Nephron progenitor cell (in vitro differentiated cells): Measurements from ENCODE around the gene TTLL9.

ENCODE experiments used
- DNase-seq: peaks from one replicate; pipeline ENCODE4 v3.0.0; 2021
- H3K27ac Mint-ChIP-seq: 2 replicates; pipeline ENCODE4 v1.8.0; 2021; ENCODE audit warnings: mild to moderate bottlenecking, moderate library complexity, mixed read lengths
- H3K27me3 Mint-ChIP-seq: 2 replicates; pipeline ENCODE4 v1.8.0; 2021; ENCODE audit warnings: mild to moderate bottlenecking, low read depth, mixed read lengths; ENCODE audit not compliant: poor library complexity
- H3K36me3 Mint-ChIP-seq: 2 replicates; pipeline ENCODE4 v1.8.0; 2021; ENCODE audit warnings: low read depth, mixed read lengths
- H3K4me1 Mint-ChIP-seq: 2 replicates; pipeline ENCODE4 v1.8.0; 2021; ENCODE audit warnings: mixed read lengths
- H3K4me3 Mint-ChIP-seq: 2 replicates; pipeline ENCODE4 v1.8.0; 2021; ENCODE audit warnings: mild to moderate bottlenecking, moderate library complexity, mixed read lengths
- H3K9me3 Mint-ChIP-seq: 2 replicates; pipeline ENCODE4 v1.8.0; 2021; ENCODE audit warnings: mild to moderate bottlenecking, moderate library complexity, mixed read lengths
- CTCF ChIP-seq: fragments of 200-600 bp; sonication (generic); IDR thresholded peaks from 2 replicates; pipeline ENCODE4 v1.5.0; 2021; ENCODE audit warnings: antibody characterized with exemption

TTLL9 gene

GRCh38 chr20:31930779-31931178 lies 60.3 kb downstream of the TTLL9 start:
- peaks cover 26% of the 10 kb centered on the region for H3K4me1 Mint-ChIP-seq
- no peak for DNase-seq
- H3K27ac Mint-ChIP-seq: no peak overlapping the region
- no peak overlapping the region for H3K4me3 Mint-ChIP-seq
- H3K36me3 Mint-ChIP-seq: no peaks in the 10 kb centered on the region
- H3K27me3 Mint-ChIP-seq: peaks cover 6% of the 10 kb centered on the region
- H3K9me3 Mint-ChIP-seq: no peaks in the 10 kb centered on the region
- no peak for TF ChIP-seq CTCF

- no peak for DNase-seq
- TF ChIP-seq CTCF: no peak
- Mint-ChIP-seq H3K27me3 (peaks cover 6% of the 10 kb centered on the region), H3K9me3 (no peaks in the 10 kb centered on the region), H3K27ac (no peak overlapping the region), H3K4me1 (peaks cover 17% of the 10 kb centered on the region), H3K36me3 (no peaks in the 10 kb centered on the region), H3K4me3 (no peak overlapping the region)
These were observed 63.3 kb downstream of the TTLL9 start for GRCh38 chr20:31933698-31934097.

- Mint-ChIP-seq H3K27me3 (peaks cover 6% of the 10 kb centered on the region), H3K4me1 (peaks cover 14% of the 10 kb centered on the region), H3K36me3 (no peaks in the 10 kb centered on the region), H3K9me3 (no peaks in the 10 kb centered on the region), H3K27ac (no peak overlapping the region), H3K4me3 (no peak overlapping the region)
- DNase-seq: no peak
- no peak for TF ChIP-seq CTCF
These were observed 64.1 kb downstream of the TTLL9 start for GRCh38 chr20:31934491-31934890.

GRCh38 chr20:31934968-31935764 lies 64.7 kb downstream of the TTLL9 start:
- H3K36me3 Mint-ChIP-seq: no peaks in the 10 kb centered on the region
- peaks cover 6% of the 10 kb centered on the region for H3K27me3 Mint-ChIP-seq
- no peak overlapping the region for H3K27ac Mint-ChIP-seq
- no peaks in the 10 kb centered on the region for H3K9me3 Mint-ChIP-seq
- peak; percentile 26 for TF ChIP-seq CTCF
- no peak for DNase-seq
- no peak overlapping the region for H3K4me3 Mint-ChIP-seq
- H3K4me1 Mint-ChIP-seq: peaks cover 15% of the 10 kb centered on the region

- Mint-ChIP-seq H3K27me3 (peaks cover 6% of the 10 kb centered on the region), H3K4me3 (no peak overlapping the region), H3K9me3 (no peaks in the 10 kb centered on the region), H3K36me3 (no peaks in the 10 kb centered on the region), H3K4me1 (peaks cover 9% of the 10 kb centered on the region), H3K27ac (no peak overlapping the region)
- TF ChIP-seq CTCF: no peak
- no peak for DNase-seq
These were observed 66.0 kb downstream of the TTLL9 start for GRCh38 chr20:31936420-31936819.

GRCh38 chr20:31937820-31938219 lies 67.4 kb downstream of the TTLL9 start:
- no peak for TF ChIP-seq CTCF
- Mint-ChIP-seq H3K4me1 (peaks cover 7% of the 10 kb centered on the region), H3K27me3 (peaks cover 2% of the 10 kb centered on the region), H3K9me3 (no peaks in the 10 kb centered on the region), H3K4me3 (no peak overlapping the region), H3K36me3 (no peaks in the 10 kb centered on the region), H3K27ac (no peak overlapping the region)
- no peak for DNase-seq
